ENCODE measurements around the gene MTMR4.

DNA sequence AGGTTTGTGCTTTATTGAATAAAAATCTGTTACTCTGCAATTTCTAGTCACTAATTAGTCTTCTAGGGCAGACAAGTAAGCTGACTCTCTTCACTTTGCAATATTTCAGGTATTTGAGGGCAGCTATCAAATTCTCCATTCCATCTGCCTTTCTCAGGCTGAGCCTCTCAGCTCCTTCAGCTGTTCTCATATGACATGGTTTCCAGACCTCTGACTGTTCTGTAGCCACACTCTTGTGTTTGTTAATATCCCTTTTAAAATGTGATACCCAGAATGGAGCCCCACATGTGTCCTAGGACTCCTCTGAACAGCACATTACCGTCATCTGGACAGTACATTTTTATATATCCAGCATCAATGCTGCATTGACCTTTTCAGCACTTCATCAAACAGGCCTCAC is 46.1 kb upstream of the MTMR4 start:
- TF ChIP-seq CTCF (conservative IDR thresholded peaks at IDR 0.05; ENCODE audit: low read depth in 2 of 2) (no peak), CREB1 (CRISPR knock-in tag; IDR thresholded peaks at IDR 0.05; ENCODE audit: low read depth) (no peak), POLR2AphosphoS5 (IDR thresholded peaks at IDR 0.05; ENCODE audit: low read depth) (no peak), EZH2phosphoT487 (IDR thresholded peaks at IDR 0.05; ENCODE audit: unreplicated experiment) (no peak)
- TF ChIP-seq, protein P1, sequence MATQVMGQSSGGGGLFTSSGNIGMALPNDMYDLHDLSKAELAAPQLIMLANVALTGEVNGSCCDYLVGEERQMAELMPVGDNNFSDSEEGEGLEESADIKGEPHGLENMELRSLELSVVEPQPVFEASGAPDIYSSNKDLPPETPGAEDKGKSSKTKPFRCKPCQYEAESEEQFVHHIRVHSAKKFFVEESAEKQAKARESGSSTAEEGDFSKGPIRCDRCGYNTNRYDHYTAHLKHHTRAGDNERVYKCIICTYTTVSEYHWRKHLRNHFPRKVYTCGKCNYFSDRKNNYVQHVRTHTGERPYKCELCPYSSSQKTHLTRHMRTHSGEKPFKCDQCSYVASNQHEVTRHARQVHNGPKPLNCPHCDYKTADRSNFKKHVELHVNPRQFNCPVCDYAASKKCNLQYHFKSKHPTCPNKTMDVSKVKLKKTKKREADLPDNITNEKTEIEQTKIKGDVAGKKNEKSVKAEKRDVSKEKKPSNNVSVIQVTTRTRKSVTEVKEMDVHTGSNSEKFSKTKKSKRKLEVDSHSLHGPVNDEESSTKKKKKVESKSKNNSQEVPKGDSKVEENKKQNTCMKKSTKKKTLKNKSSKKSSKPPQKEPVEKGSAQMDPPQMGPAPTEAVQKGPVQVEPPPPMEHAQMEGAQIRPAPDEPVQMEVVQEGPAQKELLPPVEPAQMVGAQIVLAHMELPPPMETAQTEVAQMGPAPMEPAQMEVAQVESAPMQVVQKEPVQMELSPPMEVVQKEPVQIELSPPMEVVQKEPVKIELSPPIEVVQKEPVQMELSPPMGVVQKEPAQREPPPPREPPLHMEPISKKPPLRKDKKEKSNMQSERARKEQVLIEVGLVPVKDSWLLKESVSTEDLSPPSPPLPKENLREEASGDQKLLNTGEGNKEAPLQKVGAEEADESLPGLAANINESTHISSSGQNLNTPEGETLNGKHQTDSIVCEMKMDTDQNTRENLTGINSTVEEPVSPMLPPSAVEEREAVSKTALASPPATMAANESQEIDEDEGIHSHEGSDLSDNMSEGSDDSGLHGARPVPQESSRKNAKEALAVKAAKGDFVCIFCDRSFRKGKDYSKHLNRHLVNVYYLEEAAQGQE (IDR thresholded peaks at IDR 0.05; ENCODE audit: unreplicated experiment), result no peak

Data from GM23338 (cell line).